ENCODE results near the gene EPB41L1. TPM values are rescaled to one million over a fixed set of nuclear protein-coding genes. Genes with fewer than 3 reads are reported as not detected.

The EPB41L1 gene
- polyA plus RNA-seq, 3 donors = 0.05 TPM; not detected in 2

- no peak for TF ChIP-seq CTCF (IDR thresholded peaks at IDR 0.05)
- Mint-ChIP-seq H3K27ac (no peak overlapping the region), H3K4me3 (no peak overlapping the region), H3K36me3 (peaks cover 42 to 54% of the 10 kb centered on the region in 2 donors), H3K9me3 (peaks cover 0 to 1% (median 0%) of the 10 kb centered on the region in 7 donors), H3K27me3 (ENCODE audit: low read depth in 3 of 3) (peaks cover 0 to 1% (median 0%) of the 10 kb centered on the region in 3 donors), H3K4me1 (peaks cover 21% of the 10 kb centered on the region)
- Histone ChIP-seq H3K27ac (ENCODE audit: low read depth in 1 of 2, low read length in 2 of 2) (no peak overlapping the region), H2AFZ (ENCODE audit: insufficient read depth, low read depth, low read length, poor library complexity, severe bottlenecking) (no peak overlapping the region), H3K36me3 (replicated peaks in 1 of 2; ENCODE audit: control insufficient read depth in 1 of 2, insufficient read depth in 2 of 2, low read length in 2 of 2) (peaks cover 50 to 57% of the 10 kb centered on the region in 2 donors), H3K4me1 (ENCODE audit: control insufficient read depth in 1 of 2, insufficient read depth in 2 of 2, low read length in 2 of 2) (peaks cover 13 to 20% of the 10 kb centered on the region in 2 donors), H4K20me1 (ENCODE audit: insufficient read depth, low read length) (peaks cover 48% of the 10 kb centered on the region), H3K9me3 (replicated peaks in 1 of 2; ENCODE audit: control insufficient read depth in 1 of 2, insufficient read depth in 1 of 2, low read length in 2 of 2) (no peaks in the 10 kb centered on the region), H3K27me3 (ENCODE audit: control insufficient read depth in 2 of 2, insufficient read depth in 2 of 2, low read length in 2 of 2) (no peaks in the 10 kb centered on the region), H3K4me2 (replicated peaks; ENCODE audit: extremely low read depth, low read length, poor library complexity, severe bottlenecking) (no peak overlapping the region), H3K4me3 (replicated peaks in 1 of 3; ENCODE audit: low read depth in 2 of 3, low read length in 3 of 3) (no peak overlapping the region), H3K9ac (ENCODE audit: insufficient read depth, low read length, poor library complexity, severe bottlenecking) (no peak overlapping the region), H3K79me2 (ENCODE audit: insufficient read depth, low read length) (peaks cover 53% of the 10 kb centered on the region)
- over 99% methylated on average over 12 of the region's 12 CpGs for WGBS (ENCODE audit: insufficient coverage)
- no peak for DNase-seq
- intact Hi-C loops (cut with micrococcal nuclease) = no loop called here
These were observed 85.5 kb downstream of the EPB41L1 start for GRCh38 chr20:36240076-36240475.

GRCh38 chr20:36241678-36242077 lies 87.1 kb downstream of the EPB41L1 start:
- 100% methylated on average over 1 of the region's 4 CpGs for whole genome bisulfite sequencing (ENCODE audit: insufficient coverage)
- H3K4me1 Mint-ChIP-seq = peaks cover 16% of the 10 kb centered on the region
- H3K79me2 ChIP-seq (ENCODE audit: insufficient read depth, low read length) = peaks cover 48% of the 10 kb centered on the region

More at GRCh38 chr20:36241678-36242077, 87.1 kb downstream of the EPB41L1 start:
- H3K36me3 Mint-ChIP-seq = peaks cover 57 to 70% of the 10 kb centered on the region in 2 donors
- intact Hi-C loops (cut with micrococcal nuclease) = no loop called here
- no peak overlapping the region for H3K27ac Mint-ChIP-seq
- Histone ChIP-seq H2AFZ (ENCODE audit: insufficient read depth, low read depth, low read length, poor library complexity, severe bottlenecking) (no peak overlapping the region), H3K9me3 (replicated peaks in 1 of 2; ENCODE audit: control insufficient read depth in 1 of 2, insufficient read depth in 1 of 2, low read length in 2 of 2) (no peaks in the 10 kb centered on the region), H3K4me1 (ENCODE audit: control insufficient read depth in 1 of 2, insufficient read depth in 2 of 2, low read length in 2 of 2) (peaks cover 8 to 13% of the 10 kb centered on the region in 2 donors), H3K4me2 (replicated peaks; ENCODE audit: extremely low read depth, low read length, poor library complexity, severe bottlenecking) (no peak overlapping the region), H3K27ac (ENCODE audit: low read depth in 1 of 2, low read length in 2 of 2) (no peak overlapping the region), H3K27me3 (ENCODE audit: control insufficient read depth in 2 of 2, insufficient read depth in 2 of 2, low read length in 2 of 2) (no peaks in the 10 kb centered on the region), H3K9ac (ENCODE audit: insufficient read depth, low read length, poor library complexity, severe bottlenecking) (no peak overlapping the region), H4K20me1 (ENCODE audit: insufficient read depth, low read length) (peaks cover 48% of the 10 kb centered on the region), H3K36me3 (replicated peaks in 1 of 2; ENCODE audit: control insufficient read depth in 1 of 2, insufficient read depth in 2 of 2, low read length in 2 of 2) (peaks cover 67 to 73% of the 10 kb centered on the region in 2 donors), H3K4me3 (replicated peaks in 1 of 3; ENCODE audit: low read depth in 2 of 3, low read length in 3 of 3) (no peak overlapping the region)
- peaks cover 0 to 1% (median 0%) of the 10 kb centered on the region in 3 donors for H3K27me3 Mint-ChIP-seq (ENCODE audit: low read depth in 3 of 3)
- H3K9me3 Mint-ChIP-seq = peaks cover 0 to 1% (median 0%) of the 10 kb centered on the region in 7 donors
- TF ChIP-seq CTCF (IDR thresholded peaks at IDR 0.05) = no peak
- no peak for DNase-seq
- H3K4me3 Mint-ChIP-seq = no peak overlapping the region

All from CD14-positive monocyte (primary cell).